Measurements from ENCODE around the gene FLT3LG. TPM values are rescaled to one million over a fixed set of nuclear protein-coding genes. Genes with fewer than 3 reads are reported as not detected.

FLT3LG gene
- total and polyA plus RNA-seq, 2 of the 8 experiments (the other 6 are each of a cell fraction or from before 2014, with no cell fraction given) = 1.6 to 3.2 TPM

DNA sequence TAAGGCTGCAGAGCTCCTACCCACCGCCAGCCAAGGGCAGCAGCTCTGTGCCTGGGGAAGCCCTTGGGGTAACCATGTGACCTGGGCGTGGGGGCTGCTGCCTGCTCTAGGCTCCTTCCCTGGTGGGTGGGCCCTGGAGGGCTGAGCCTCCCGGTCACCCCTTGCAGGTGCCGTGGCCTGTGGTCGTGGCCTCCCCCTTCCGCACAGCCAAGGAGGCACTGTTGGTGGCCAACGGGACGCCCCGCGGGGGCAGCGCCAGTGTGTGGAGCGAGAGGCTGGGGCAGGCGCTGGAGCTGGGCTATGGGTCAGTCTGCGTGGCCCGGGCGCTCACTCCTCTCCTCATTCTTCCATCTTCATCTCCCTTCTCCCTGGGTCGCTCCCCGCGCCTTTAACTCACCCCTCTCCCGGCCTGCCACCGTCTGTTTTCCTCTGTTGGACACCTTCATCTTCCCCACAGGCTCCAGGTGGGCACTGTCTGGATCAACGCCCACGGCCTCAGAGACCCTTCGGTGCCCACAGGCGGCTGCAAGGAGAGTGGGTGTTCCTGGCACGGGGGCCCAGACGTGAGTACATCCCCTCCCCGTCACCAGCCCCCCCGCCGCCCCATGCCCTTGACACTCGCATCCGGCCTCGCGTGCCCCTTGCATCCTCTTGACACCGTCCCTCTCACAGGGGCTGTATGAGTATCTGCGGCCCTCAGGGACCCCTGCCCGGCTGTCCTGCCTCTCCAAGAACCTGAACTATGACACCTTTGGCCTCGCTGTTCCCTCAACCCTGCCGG is 9.9 kb upstream of the FLT3LG start (continued):
- TF ChIP-seq GABPA (IDR thresholded peaks at IDR 0.05; ENCODE audit: borderline replicate concordance, insufficient read depth, low read length) (no peak), SP1 (IDR thresholded peaks at IDR 0.05; ENCODE audit: low read depth, low read length) (no peak), RBBP5 (IDR thresholded peaks at IDR 0.05; ENCODE audit: borderline replicate concordance, low read depth, low read length) (no peak), NRF1 (IDR thresholded peaks at IDR 0.05; ENCODE audit: low read depth, low read length) (no peak)

Data from H1 (cell line).